Osteocyte (in vitro differentiated cells): Measurements from ENCODE around the gene VPS37B. TPM values are rescaled to one million over a fixed set of nuclear protein-coding genes. Genes with fewer than 3 reads are reported as not detected.

Experiments
- DNase-seq: peaks from one replicate; pipeline ENCODE4 v3.0.0; 2021; ENCODE audit warnings: mixed read lengths; ENCODE audit not compliant: unreplicated experiment; ENCODE audit errors: extremely low spot score
- H3K27ac Mint-ChIP-seq: one replicate; pipeline ENCODE4 v1.8.0; 2021; ENCODE audit warnings: mild to moderate bottlenecking, mixed read lengths; ENCODE audit not compliant: unreplicated experiment
- H3K27me3 Mint-ChIP-seq: one replicate; pipeline ENCODE4 v1.8.0; 2021; ENCODE audit warnings: mixed read lengths; ENCODE audit not compliant: unreplicated experiment
- H3K36me3 Mint-ChIP-seq: one replicate; pipeline ENCODE4 v1.8.0; 2021; ENCODE audit warnings: mixed read lengths; ENCODE audit not compliant: unreplicated experiment
- H3K4me1 Mint-ChIP-seq: one replicate; pipeline ENCODE4 v1.8.0; 2021; ENCODE audit warnings: mixed read lengths; ENCODE audit not compliant: unreplicated experiment
- H3K4me3 Mint-ChIP-seq: one replicate; pipeline ENCODE4 v1.8.0; 2021; ENCODE audit warnings: mild to moderate bottlenecking, moderate library complexity, mixed read lengths; ENCODE audit not compliant: unreplicated experiment
- H3K9me3 Mint-ChIP-seq: one replicate; pipeline ENCODE4 v1.8.0; 2021; ENCODE audit warnings: mixed read lengths; ENCODE audit not compliant: unreplicated experiment
- CTCF ChIP-seq: fragments of 200-600 bp; sonication (generic); IDR thresholded peaks from 2 replicates; pipeline ENCODE4 v1.5.0; 2021; ENCODE audit warnings: antibody characterized with exemption, mild to moderate bottlenecking, moderate library complexity
- total RNA-seq: library from RNA; stranded (reverse); gene quantifications from 2 replicates; pipeline ENCODE4 v1.2.1, GENCODE V29; 2021

The VPS37B gene
- total RNA-seq, 1 donor from 2014 or later: 27.5 TPM

GRCh38 chr12:122903693-122904034, 7.7 kb upstream of the VPS37B start:
- H3K36me3 Mint-ChIP-seq: no peaks in the 10 kb centered on the region
- TF ChIP-seq CTCF: no peak
- DNase-seq: no peak
- peaks cover 13% of the 10 kb centered on the region for H3K27me3 Mint-ChIP-seq
- peaks cover 3% of the 10 kb centered on the region for H3K4me1 Mint-ChIP-seq
- H3K9me3 Mint-ChIP-seq: no peaks in the 10 kb centered on the region
- no peak overlapping the region for H3K27ac Mint-ChIP-seq
- H3K4me3 Mint-ChIP-seq: no peak overlapping the region

- Mint-ChIP-seq H3K4me1 (peaks cover 9% of the 10 kb centered on the region), H3K9me3 (no peaks in the 10 kb centered on the region), H3K36me3 (no peaks in the 10 kb centered on the region), H3K27me3 (peaks cover 13% of the 10 kb centered on the region), H3K27ac (no peak overlapping the region), H3K4me3 (no peak overlapping the region)
- no peak for TF ChIP-seq CTCF
- DNase-seq: no peak
Measured at GRCh38 chr12:122902854-122903692, 7.1 kb upstream of the VPS37B start.

- Mint-ChIP-seq H3K4me3 (no peak overlapping the region), H3K4me1 (peaks cover 23% of the 10 kb centered on the region), H3K36me3 (no peaks in the 10 kb centered on the region), H3K9me3 (no peaks in the 10 kb centered on the region), H3K27ac (no peak overlapping the region), H3K27me3 (peaks cover 13% of the 10 kb centered on the region)
- no peak for DNase-seq
- TF ChIP-seq CTCF: no peak
Measured at GRCh38 chr12:122899887-122900286, 4.0 kb upstream of the VPS37B start.

GRCh38 chr12:122896662-122897061, 738 bp upstream of the VPS37B start:
- Mint-ChIP-seq H3K4me1 (peaks cover 53% of the 10 kb centered on the region), H3K36me3 (no peaks in the 10 kb centered on the region), H3K9me3 (no peaks in the 10 kb centered on the region), H3K27ac (peak overlapping the region; percentile 95), H3K27me3 (no peaks in the 10 kb centered on the region), H3K4me3 (peak overlapping the region; percentile 95)
- no peak for TF ChIP-seq CTCF
- no peak for DNase-seq

GRCh38 chr12:122895320-122895703, 612 bp downstream of the VPS37B start:
- TF ChIP-seq CTCF: no peak
- Mint-ChIP-seq H3K27me3 (no peaks in the 10 kb centered on the region), H3K4me1 (peaks cover 66% of the 10 kb centered on the region), H3K27ac (peak overlapping the region; percentile 95), H3K9me3 (no peaks in the 10 kb centered on the region), H3K4me3 (peak overlapping the region; percentile 95), H3K36me3 (no peaks in the 10 kb centered on the region)
- no peak for DNase-seq
